H1 (cell line): ENCODE data around the gene HHAT. TPM values are rescaled to one million over a fixed set of nuclear protein-coding genes. Genes with fewer than 3 reads are reported as not detected.

Experiments used
- CTCF ChIA-PET: fragments of 300-600 bp; sonication (Branson Sonifier 250); formaldehyde crosslinking; loops from one replicate; lab custom pipeline; 2021; ENCODE audit not compliant: partially characterized antibody; lab: Charles Lee
- POLR2A ChIA-PET: fragments of 300-600 bp; sonication (Branson Sonifier 250); formaldehyde crosslinking; loops from one replicate; lab custom pipeline; 2021; ENCODE audit warnings: inconsistent platforms; ENCODE audit not compliant: partially characterized antibody; lab: Charles Lee
- DNase-seq, 2 experiments: peaks; one replicate each; pipeline versions ENCODE4 v3.0.0 to v3.0.0-alpha.2; 2010 to 2022; ENCODE audit warnings: low spot score in 2 of 2, low read depth in 1 of 2, mixed read lengths in 1 of 2
- FAIRE-seq: peaks from 2 replicates; lab custom pipeline; 2011; peaks lifted over from hg19 to GRCh38; lab: Jason Lieb, UNC
- H2AFZ ChIP-seq: 2 replicates; pipeline ENCODE4 v1.8.1; 2012; ENCODE audit warnings: low read length, inconsistent platforms
- H2AK5ac ChIP-seq: 2 replicates; pipeline ENCODE4 v1.6.1; 2013; ENCODE audit warnings: low read depth, low read length
- H2BK120ac ChIP-seq: replicated peaks from 2 replicates; pipeline ENCODE3; 2013; ENCODE audit warnings: low read depth, low read length, inconsistent platforms
- H2BK12ac ChIP-seq: 2 replicates; pipeline ENCODE4 v1.6.1; 2013; ENCODE audit warnings: low read depth, low read length
- H2BK15ac ChIP-seq: 2 replicates; pipeline ENCODE4 v1.6.1; 2013; ENCODE audit warnings: low read length
- H2BK20ac ChIP-seq: 2 replicates; pipeline ENCODE4 v1.6.1; 2013; ENCODE audit warnings: low read length
- H2BK5ac ChIP-seq: 2 replicates; pipeline ENCODE4 v1.6.1; 2013; ENCODE audit warnings: low read depth, low read length
- H3K14ac ChIP-seq: 2 replicates; pipeline ENCODE4 v1.6.1; 2013; ENCODE audit warnings: inconsistent platforms; ENCODE audit not compliant: insufficient read length
- H3K18ac ChIP-seq: 2 replicates; pipeline ENCODE4 v1.6.1; 2013; ENCODE audit warnings: low read length; ENCODE audit errors: extremely low read depth
- H3K23ac ChIP-seq: 2 replicates; pipeline ENCODE4 v1.6.1; 2013; ENCODE audit warnings: inconsistent platforms; ENCODE audit not compliant: insufficient read length
- H3K23me2 ChIP-seq: 2 replicates; pipeline ENCODE4 v1.6.1; 2013; ENCODE audit warnings: low read depth, low read length
- H3K27ac ChIP-seq: 2 replicates; pipeline ENCODE4 v1.6.1; 2011; ENCODE audit warnings: low read depth, low read length, inconsistent platforms
- H3K27me3 ChIP-seq, 4 experiments: replicated peaks in 1 of 4; 1 replicate in 1 of 4; 2 replicates in 3 of 4; pipeline versions ENCODE4 v1.6.1 to v1.8.1; 2011 to 2013; ENCODE audit warnings: low read length in 3 of 4, mild to moderate bottlenecking in 3 of 4, inconsistent platforms in 2 of 4, mixed read lengths in 2 of 4, moderate library complexity in 1 of 4; ENCODE audit not compliant: control insufficient read depth in 3 of 4, insufficient read depth in 3 of 4; ENCODE audit errors: extremely low read depth in 1 of 4
- H3K36me3 ChIP-seq, 4 experiments: 2 replicates each; pipeline versions ENCODE4 v1.6.1 to v1.8.1; 2011 to 2013; ENCODE audit warnings: mild to moderate bottlenecking in 4 of 4, low read length in 3 of 4, moderate library complexity in 2 of 4, control low read depth in 1 of 4, inconsistent platforms in 1 of 4; ENCODE audit not compliant: insufficient read depth in 4 of 4, control insufficient read depth in 2 of 4
- H3K4ac ChIP-seq: replicated peaks from 2 replicates; pipeline ENCODE3; 2013; ENCODE audit warnings: low read length, low read depth, mixed read lengths, inconsistent platforms; ENCODE audit not compliant: insufficient read length
- H3K4me1 ChIP-seq, 4 experiments: replicated peaks in 1 of 4; 1 replicate in 1 of 4; 2 replicates in 3 of 4; pipeline versions ENCODE4 v1.6.1 to v1.8.1; 2011 to 2013; ENCODE audit warnings: low read length in 3 of 4, inconsistent platforms in 2 of 4, mixed read lengths in 1 of 4; ENCODE audit not compliant: insufficient read depth in 4 of 4, control insufficient read depth in 3 of 4
- H3K4me2 ChIP-seq, 2 experiments: 2 replicates each; pipeline versions ENCODE4 v1.6.1 to v1.8.1; 2011 to 2013; ENCODE audit warnings: low read depth in 2 of 2, low read length in 2 of 2, control low read depth in 1 of 2, inconsistent platforms in 1 of 2, mild to moderate bottlenecking in 1 of 2; ENCODE audit not compliant: insufficient read depth in 1 of 2
- H3K4me3 ChIP-seq, 4 experiments: fragments of 200-600, 300-600 bp in 1 of 4; sonication (generic), shearing (Covaris generic), sonication (Bioruptor Twin) in 1 of 4; 2 replicates each; pipeline versions ENCODE4 v1.5.1 to v1.8.1; 2011 to 2016; ENCODE audit warnings: low read length in 4 of 4, low read depth in 3 of 4, control low read depth in 2 of 4, inconsistent platforms in 2 of 4, mild to moderate bottlenecking in 2 of 4, mixed read lengths in 1 of 4, moderate library complexity in 1 of 4; ENCODE audit not compliant: insufficient read depth in 2 of 4; ENCODE audit errors: extremely low read depth in 1 of 4
- H3K56ac ChIP-seq: replicated peaks from 2 replicates; pipeline ENCODE3; 2013; ENCODE audit warnings: low read depth, mild to moderate bottlenecking, mixed read lengths, low read length, inconsistent platforms; ENCODE audit not compliant: insufficient read length
- H3K79me1 ChIP-seq: 2 replicates; pipeline ENCODE4 v1.6.1; 2013; ENCODE audit warnings: low read depth, low read length, control low read depth
- H3K79me2 ChIP-seq, 2 experiments: 2 replicates each; pipeline versions ENCODE4 v1.6.1 to v1.8.1; 2012 to 2013; ENCODE audit warnings: low read length in 2 of 2, mild to moderate bottlenecking in 2 of 2, inconsistent platforms in 1 of 2; ENCODE audit not compliant: insufficient read depth in 2 of 2, control insufficient read depth in 1 of 2
- H3K9ac ChIP-seq, 4 experiments: replicated peaks in 1 of 4; 1 replicate in 1 of 4; 2 replicates in 3 of 4; pipeline versions ENCODE4 v1.6.1 to v1.8.1; 2011 to 2013; ENCODE audit warnings: low read depth in 3 of 4, low read length in 3 of 4, control low read depth in 2 of 4, mild to moderate bottlenecking in 2 of 4, moderate library complexity in 2 of 4, inconsistent platforms in 1 of 4; ENCODE audit errors: extremely low read depth in 1 of 4
- H3K9me3 ChIP-seq, 2 experiments: 2 replicates each; pipeline versions ENCODE4 v1.6.1 to v1.8.1; 2012 to 2013; ENCODE audit warnings: mild to moderate bottlenecking in 2 of 2, moderate library complexity in 2 of 2, control low read depth in 1 of 2, inconsistent platforms in 1 of 2, low read depth in 1 of 2, low read length in 1 of 2, mixed read lengths in 1 of 2; ENCODE audit not compliant: insufficient read depth in 2 of 2
- H4K20me1 ChIP-seq, 2 experiments: replicated peaks in 1 of 2; 2 replicates each; pipeline versions ENCODE3 to v1.8.1; 2011 to 2013; ENCODE audit warnings: inconsistent platforms in 2 of 2, low read length in 2 of 2, mild to moderate bottlenecking in 1 of 2; ENCODE audit not compliant: insufficient read depth in 2 of 2, control insufficient read depth in 1 of 2
- H4K5ac ChIP-seq: 2 replicates; pipeline ENCODE4 v1.6.1; 2013; ENCODE audit warnings: low read length, low read depth, mixed read lengths, inconsistent platforms; ENCODE audit not compliant: insufficient read length
- H4K8ac ChIP-seq: 2 replicates; pipeline ENCODE4 v1.8.0; 2013; ENCODE audit warnings: mild to moderate bottlenecking, moderate library complexity, low read length, inconsistent platforms; ENCODE audit not compliant: insufficient read depth; ENCODE audit errors: extremely low read depth
- H4K91ac ChIP-seq: replicated peaks from 2 replicates; pipeline ENCODE3; 2013; ENCODE audit warnings: low read length, mixed read lengths, inconsistent platforms; ENCODE audit not compliant: insufficient read length
- FOSL1 ChIP-seq: IDR thresholded peaks from 2 replicates; pipeline ENCODE4 v1.6.1; 2011; ENCODE audit warnings: mild to moderate bottlenecking, low read depth, low read length, moderate library complexity; ENCODE audit not compliant: insufficient read depth
- JUN ChIP-seq: IDR thresholded peaks from 2 replicates; pipeline ENCODE4 v1.6.1; 2011; ENCODE audit warnings: low read depth, mild to moderate bottlenecking, improper control_type of control experiment, low read length
- SIRT6 ChIP-seq: IDR thresholded peaks from one replicate; pipeline ENCODE4 v1.7.1; 2012; ENCODE audit warnings: low read length, inconsistent platforms
- TBP ChIP-seq: IDR thresholded peaks from 2 replicates; pipeline ENCODE4 v1.6.1; 2011; ENCODE audit warnings: low read depth, low read length, improper control_type of control experiment
- WGBS, 2 experiments: shearing (Covaris generic) in 1 of 2; methylation state at CpG; one replicate each; pipeline versions ENCODE4 v1.1.6 to v1.1.7; 2013 to 2015; ENCODE audit warnings: low lambda C conversion rate in 2 of 2, mixed read lengths in 2 of 2, inconsistent platforms in 1 of 2, low coverage in 1 of 2, missing lambda C conversion rate in 1 of 2; ENCODE audit not compliant: insufficient replicate concordance in 2 of 2, insufficient coverage in 1 of 2, insufficient read length in 1 of 2; ENCODE audit errors: extremely low coverage in 1 of 2, missing lambda C conversion rate in 1 of 2; 5-methylcytosine and 5-hydroxymethylcytosine counted together
- polyA plus RNA-seq, 7 experiments: library from polyadenylated mRNA; depleted of rRNA in 3 of 7; stranded (reverse) in 5 of 7; unstranded in 2 of 7; fragments of >200 nt in 5 of 7; fragments of 200-250 nt in 2 of 7; gene quantifications; 1 replicate in 5 of 7; 2 replicates in 1 of 7; 4 replicates in 1 of 7; pipeline versions ENCODE4 v1.2.1 to v1.2.3, GENCODE V29; 2011 to 2013; ENCODE audit warnings: missing spikeins in 2 of 7, mixed read lengths in 2 of 7
- total RNA-seq: library from RNA; stranded (reverse); fragmentation: NEBNext Ultra II Directional; extraction: Animal tissue kit (Norgen Biotek cat#: 25700); gene quantifications from 2 replicates; pipeline ENCODE4 v1.2.1, GENCODE V29; 2021
- TF ChIP-seq, protein P1 (sequence below): IDR thresholded peaks from 2 replicates; pipeline ENCODE4 v1.6.1; 2012; ENCODE audit warnings: inconsistent platforms

Gene HHAT
- total and polyA plus RNA-seq, 2 of the 8 experiments (the other 6 are each of a cell fraction or from before 2014, with no cell fraction given) = 0.15 to 0.51 TPM

DNA sequence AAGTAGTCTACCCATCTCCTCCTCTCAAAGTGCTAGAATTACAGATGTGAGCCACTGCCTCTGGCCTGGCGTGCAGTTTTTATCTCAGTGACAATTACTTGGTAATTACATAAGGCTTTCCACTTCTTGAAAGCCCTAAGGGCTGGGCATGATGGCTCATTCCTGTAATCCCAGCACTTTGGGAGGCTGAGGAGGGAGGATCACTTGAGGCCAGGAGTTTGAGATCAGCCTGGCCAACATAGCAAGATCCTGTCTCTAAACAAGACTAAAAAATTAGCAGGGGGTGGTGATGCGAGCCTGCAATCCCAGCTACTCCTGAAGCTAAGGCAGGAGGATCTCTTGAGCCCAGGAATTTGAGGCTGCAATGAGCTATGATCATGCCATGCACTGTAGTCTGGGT is 7.7 kb downstream of the HHAT start:
- H3K79me1 ChIP-seq = no peaks in the 10 kb centered on the region

More for the DNA sequence above, 7.7 kb downstream of the HHAT start:
- Histone ChIP-seq H4K5ac (no peak overlapping the region), H3K27me3 (peaks cover 15 to 28% (median 19%) of the 10 kb centered on the region in 4 experiments), H2BK12ac (no peak overlapping the region), H4K8ac (no peak overlapping the region), H3K27ac (no peak overlapping the region), H2AK5ac (no peak overlapping the region), H3K79me2 (no peaks in the 10 kb centered on the region), H3K56ac (no peak overlapping the region), H2BK20ac (no peak overlapping the region), H3K23me2 (no peaks in the 10 kb centered on the region; the same call in 1 of the 2 replicates), H3K14ac (no peak overlapping the region), H4K20me1 (no peaks in the 10 kb centered on the region), H2AFZ (no peak overlapping the region), H3K9ac (no peak overlapping the region), H2BK120ac (no peak overlapping the region), H3K4ac (no peak overlapping the region), H2BK5ac (no peak overlapping the region), H3K4me1 (no peaks in the 10 kb centered on the region), H3K9me3 (no peaks in the 10 kb centered on the region), H3K36me3 (no peaks in the 10 kb centered on the region), H3K18ac (no peak overlapping the region), H4K91ac (no peak overlapping the region), H3K4me3 (no peak overlapping the region), H3K23ac (no peak overlapping the region), H2BK15ac (no peak overlapping the region), H3K4me2 (no peak overlapping the region)
- DNase-seq (no peak), FAIRE-seq (no peak)
- TF ChIP-seq JUN (no peak), TBP (no peak), SIRT6 (no peak), FOSL1 (no peak)
- TF ChIP-seq, protein P1, sequence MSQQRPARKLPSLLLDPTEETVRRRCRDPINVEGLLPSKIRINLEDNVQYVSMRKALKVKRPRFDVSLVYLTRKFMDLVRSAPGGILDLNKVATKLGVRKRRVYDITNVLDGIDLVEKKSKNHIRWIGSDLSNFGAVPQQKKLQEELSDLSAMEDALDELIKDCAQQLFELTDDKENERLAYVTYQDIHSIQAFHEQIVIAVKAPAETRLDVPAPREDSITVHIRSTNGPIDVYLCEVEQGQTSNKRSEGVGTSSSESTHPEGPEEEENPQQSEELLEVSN = no peak
- CTCF ChIA-PET = interaction anchor here (0.7 to 1.4 kb wide), 4 partner anchors 11 to 818 kb away, joined by 3 read pairs; no protein-coding TSS in a partner anchor
- WGBS, 2 experiments = 87% methylated on average over 2 of the region's 2 CpGs; no CpG with 5 or more reads in 1 of the 2 experiments
- POLR2A ChIA-PET = no interaction called here
